OCI-LY3 (cell line): ENCODE results near the gene QSOX2.

Experiments used
- H2AFZ ChIP-seq: fragments of 200-600, 300-600 bp; shearing (Covaris generic); 2 replicates; pipeline ENCODE4 v1.6.0; 2014; ENCODE audit warnings: antibody characterized with exemption, low read depth, low read length
- H3K27ac ChIP-seq: fragments of 200-600, 300-600 bp; sonication (generic); 2 replicates; pipeline ENCODE4 v1.5.1; 2014; ENCODE audit warnings: mild to moderate bottlenecking, low read length, moderate library complexity, mixed read lengths
- H3K27me3 ChIP-seq: fragments of 200-600, 300-600 bp; sonication (generic); 2 replicates; pipeline ENCODE4 v1.6.1; 2014; ENCODE audit warnings: low read depth, low read length, mixed read lengths
- H3K36me3 ChIP-seq: fragments of 200-600, 300-600 bp; sonication (generic); replicated peaks from 2 replicates; pipeline ENCODE3; 2014; ENCODE audit warnings: low read depth, low read length, mixed read lengths
- H3K4me1 ChIP-seq: fragments of 300-600, 200-600 bp; sonication (generic); 2 replicates; pipeline ENCODE4 v1.6.1; 2014; ENCODE audit warnings: low read length, mixed read lengths
- H3K4me2 ChIP-seq: fragments of 200-600, 300-600 bp; sonication (generic); 2 replicates; pipeline ENCODE4 v1.6.1; 2014; ENCODE audit warnings: low read length, mixed read lengths
- H3K4me3 ChIP-seq: fragments of 300-600, 200-600 bp; sonication (generic); 2 replicates; pipeline ENCODE4 v1.5.1; 2014; ENCODE audit warnings: antibody characterized with exemption, mild to moderate bottlenecking, low read length, moderate library complexity
- H3K79me2 ChIP-seq: fragments of 300-600, 200-600 bp; shearing (Covaris generic); 2 replicates; pipeline ENCODE4 v1.6.1; 2014; ENCODE audit warnings: mild to moderate bottlenecking, low read length, mixed read lengths
- H3K9ac ChIP-seq: fragments of 300-600, 200-600 bp; shearing (Covaris generic); 2 replicates; pipeline ENCODE4 v1.6.0; 2014; ENCODE audit warnings: mild to moderate bottlenecking, low read length, moderate library complexity
- H3K9me3 ChIP-seq: fragments of 200-600, 300-600 bp; shearing (Covaris generic); 2 replicates; pipeline ENCODE4 v1.6.1; 2014; ENCODE audit warnings: low read length, mixed read lengths; ENCODE audit not compliant: insufficient read depth
- H4K20me1 ChIP-seq: fragments of 200-600, 300-600 bp; sonication (generic); 2 replicates; pipeline ENCODE4 v1.6.1; 2016; ENCODE audit warnings: low read length, mixed read lengths; ENCODE audit not compliant: insufficient read depth
- CTCF ChIP-seq: fragments of 200-600, 300-600 bp; sonication (generic); IDR thresholded peaks from 2 replicates; pipeline ENCODE4 v1.5.1; 2014; ENCODE audit warnings: antibody characterized with exemption, low read length, low read depth
- EZH2phosphoT487 ChIP-seq: fragments of 200-600 bp; shearing (Covaris generic); IDR thresholded peaks from 2 replicates; pipeline ENCODE4 v1.6.1; 2018; ENCODE audit warnings: antibody characterized with exemption, mixed run types, low read depth

Gene QSOX2

GRCh38 chr9:136191960-136192286 is 53.7 kb downstream of the QSOX2 start:
- no peak overlapping the region for H3K9ac ChIP-seq
- H3K36me3 ChIP-seq = no peaks in the 10 kb centered on the region
- no peak overlapping the region for H2AFZ ChIP-seq
- no peaks in the 10 kb centered on the region for H3K79me2 ChIP-seq
- H3K4me1 ChIP-seq = no peaks in the 10 kb centered on the region
- no peaks in the 10 kb centered on the region for H3K9me3 ChIP-seq
- no peak overlapping the region for H3K4me3 ChIP-seq
- no peaks in the 10 kb centered on the region for H4K20me1 ChIP-seq
- no peak for TF ChIP-seq CTCF
- no peak for TF ChIP-seq EZH2phosphoT487
- H3K27me3 ChIP-seq = peaks cover 12% of the 10 kb centered on the region
- H3K27ac ChIP-seq = no peak overlapping the region
- H3K4me2 ChIP-seq = no peak overlapping the region

GRCh38 chr9:136191099-136191959 is 54.3 kb downstream of the QSOX2 start:
- no peaks in the 10 kb centered on the region for H3K36me3 ChIP-seq
- TF ChIP-seq EZH2phosphoT487 (no peak), CTCF (no peak)
- no peaks in the 10 kb centered on the region for H3K4me1 ChIP-seq
- no peak overlapping the region for H3K27ac ChIP-seq
- H2AFZ ChIP-seq = no peak overlapping the region
- H3K27me3 ChIP-seq = peaks cover 6% of the 10 kb centered on the region
- H4K20me1 ChIP-seq = no peaks in the 10 kb centered on the region
- H3K9me3 ChIP-seq = no peaks in the 10 kb centered on the region
- H3K79me2 ChIP-seq = no peaks in the 10 kb centered on the region
- no peak overlapping the region for H3K4me3 ChIP-seq
- no peak overlapping the region for H3K4me2 ChIP-seq
- H3K9ac ChIP-seq = no peak overlapping the region

- no peak overlapping the region for H3K9ac ChIP-seq
- no peaks in the 10 kb centered on the region for H3K36me3 ChIP-seq
- H3K27ac ChIP-seq = no peak overlapping the region
- H3K4me3 ChIP-seq = no peak overlapping the region
- no peaks in the 10 kb centered on the region for H3K4me1 ChIP-seq
- no peak overlapping the region for H2AFZ ChIP-seq
- TF ChIP-seq EZH2phosphoT487 = no peak
- TF ChIP-seq CTCF = no peak
- no peaks in the 10 kb centered on the region for H3K9me3 ChIP-seq
- no peaks in the 10 kb centered on the region for H3K79me2 ChIP-seq
- H4K20me1 ChIP-seq = no peaks in the 10 kb centered on the region
- no peak overlapping the region for H3K4me2 ChIP-seq
- H3K27me3 ChIP-seq = no peaks in the 10 kb centered on the region
These were observed 55.0 kb downstream of the QSOX2 start for GRCh38 chr9:136190656-136191055.

- Histone ChIP-seq H3K4me3 (no peak overlapping the region), H3K9me3 (no peaks in the 10 kb centered on the region), H3K79me2 (no peaks in the 10 kb centered on the region), H3K4me1 (no peaks in the 10 kb centered on the region), H4K20me1 (no peaks in the 10 kb centered on the region), H3K4me2 (no peak overlapping the region), H3K36me3 (no peaks in the 10 kb centered on the region), H3K9ac (no peak overlapping the region), H3K27ac (no peak overlapping the region), H3K27me3 (no peaks in the 10 kb centered on the region), H2AFZ (no peak overlapping the region)
- no peak for TF ChIP-seq CTCF
- TF ChIP-seq EZH2phosphoT487 = no peak
These were observed 55.4 kb downstream of the QSOX2 start for GRCh38 chr9:136190237-136190601.
